Muscle of back (tissue), 11 donors: Measurements from ENCODE around the gene OR2T2. TPM values are rescaled to one million over a fixed set of nuclear protein-coding genes. Genes with fewer than 3 reads are reported as not detected.
"Not testable (repeated sequence)": the region's sequence is repeated elsewhere in the genome, so short reads cannot be mapped to it uniquely, and the experiment has no call there.

Experiments
- DNase-seq, 3 donors: peaks; one replicate each; pipeline versions ENCODE4 v3.0.0 to v3.0.0-alpha.2; 2013
- polyA plus RNA-seq, 10 donors: library from polyadenylated mRNA; unstranded; fragments of 120-200 nt; gene quantifications; one replicate each; pipeline ENCODE4 v1.2.1, GENCODE V29; 2013; ENCODE audit not compliant: insufficient read length in 10 of 10

The OR2T2 gene
- polyA plus RNA-seq, 10 donors = not detected

- not testable (repeated sequence) for DNase-seq
These were observed 4.5 kb downstream of the OR2T2 start for GRCh38 chr1:248449821-248450465.

GRCh38 chr1:248450466-248451145, 5.2 kb downstream of the OR2T2 start:
- not testable (repeated sequence) for DNase-seq

GRCh38 chr1:248453619-248454018, 8.2 kb downstream of the OR2T2 start:
- DNase-seq = not testable (repeated sequence)

GRCh38 chr1:248455045-248455444, 9.6 kb downstream of the OR2T2 start:
- not testable (repeated sequence) for DNase-seq

GRCh38 chr1:248456635-248457034, 11.2 kb downstream of the OR2T2 start:
- not testable (repeated sequence) for DNase-seq

GRCh38 chr1:248459117-248459516, 13.7 kb downstream of the OR2T2 start:
- DNase-seq = not testable (repeated sequence)

- DNase-seq = no peak
These were observed 25.7 kb downstream of the OR2T2 start for GRCh38 chr1:248471154-248471553.

- not testable (repeated sequence) for DNase-seq
These were observed 26.7 kb downstream of the OR2T2 start for GRCh38 chr1:248472111-248472510.

- not testable (repeated sequence) for DNase-seq
These were observed 27.6 kb downstream of the OR2T2 start, which contains the start of gene OR2T3 for GRCh38 chr1:248473051-248473450. Gene OR2T3 (plus strand): TSS chr1:248473351. CDS start chr1:248473351, 0 bp downstream.

- not testable (repeated sequence) for DNase-seq
These were observed 30.2 kb downstream of the OR2T2 start for GRCh38 chr1:248475660-248476059.

GRCh38 chr1:248481686-248482579, 36.5 kb downstream of the OR2T2 start:
- DNase-seq = not testable (repeated sequence)

GRCh38 chr1:248488289-248488688, 42.9 kb downstream of the OR2T2 start, which contains the start of gene OR2T5:
Gene OR2T5 (plus strand): TSS chr1:248488589. CDS start chr1:248488589, 0 bp downstream.
- not testable (repeated sequence) for DNase-seq

- not testable (repeated sequence) for DNase-seq
These were observed 51.2 kb downstream of the OR2T2 start for GRCh38 chr1:248496661-248497060.

- not testable (repeated sequence) for DNase-seq
These were observed 55.0 kb downstream of the OR2T2 start for GRCh38 chr1:248500305-248501035.

Other genes with a start within 250 kb of the OR2T2 start
- gene OR2M3, start 248.4 kb upstream of the OR2T2 start, polyA plus RNA-seq = under 1 TPM in 4 of 10 donors, not detected in 6; 0.01 to 0.03 (median 0.01) TPM
- under 1 TPM in 4 of 10 donors, not detected in 6; 0.01 to 0.04 (median 0.03) TPM for gene OR2M4, start 214.2 kb upstream of the OR2T2 start, polyA plus RNA-seq
- gene OR2T33, start 167.7 kb upstream of the OR2T2 start, polyA plus RNA-seq = not detected
- under 1 TPM in 2 of 10 donors, not detected in 8; 0.03 to 0.16 TPM for gene OR2T12, start 142.2 kb upstream of the OR2T2 start, polyA plus RNA-seq
- gene OR2M7, start 121.1 kb upstream of the OR2T2 start, polyA plus RNA-seq = not detected
- gene OR14C36, start 96.9 kb upstream of the OR2T2 start, polyA plus RNA-seq = not detected
- gene OR2T4, start 84.0 kb upstream of the OR2T2 start, polyA plus RNA-seq = not detected
- not detected for gene OR2T6, start 69.9 kb upstream of the OR2T2 start, polyA plus RNA-seq
- not detected for gene OR2T1, start 42.6 kb upstream of the OR2T2 start, polyA plus RNA-seq
- gene OR2T3, start 27.7 kb downstream of the OR2T2 start, polyA plus RNA-seq = not detected
- not detected for gene OR2T5, start 43.0 kb downstream of the OR2T2 start, polyA plus RNA-seq
- gene OR2G6, start 62.4 kb downstream of the OR2T2 start, polyA plus RNA-seq = not detected
- not detected for gene OR2T29, start 117.1 kb downstream of the OR2T2 start, polyA plus RNA-seq
- gene OR2T34, start 129.1 kb downstream of the OR2T2 start, polyA plus RNA-seq = not detected
- not detected for gene OR2T10, start 152.1 kb downstream of the OR2T2 start, polyA plus RNA-seq
- gene OR2T11, start 189.5 kb downstream of the OR2T2 start, polyA plus RNA-seq = not detected
- gene OR2T35, start 199.6 kb downstream of the OR2T2 start, polyA plus RNA-seq = not detected
- not detected for gene OR2T27, start 209.9 kb downstream of the OR2T2 start, polyA plus RNA-seq